Erythroblast (primary cell): Measurements from ENCODE around the gene PFDN1.

ENCODE experiments used
- GATA1 ChIP-seq: IDR thresholded peaks from 2 replicates; pipeline ENCODE4 v1.6.1; 2011; ENCODE audit warnings: low read depth, mild to moderate bottlenecking, control low read depth, low read length, moderate library complexity
- POLR2A ChIP-seq: IDR thresholded peaks from 2 replicates; pipeline ENCODE4 v1.6.1; 2011; ENCODE audit warnings: mild to moderate bottlenecking, low read length

- no peak for TF ChIP-seq POLR2A
- no peak for TF ChIP-seq GATA1
Measured at GRCh38 chr5:140295414-140295813, 7.5 kb downstream of the PFDN1 start.
